Prostate gland (tissue), 2 donors: ENCODE measurements around the gene KCTD21. TPM values are rescaled to one million over a fixed set of nuclear protein-coding genes. Genes with fewer than 3 reads are reported as not detected.

Experiments
- DNase-seq: peaks from one replicate; pipeline ENCODE4 v3.0.0-alpha.2; 2019; ENCODE audit warnings: low spot score
- H3K27ac ChIP-seq, 2 donors: fragments of 200-600 bp; sonication (generic); 2 replicates each; pipeline ENCODE4 v1.5.1; 2017 to 2019
- H3K27me3 ChIP-seq: fragments of 200-600 bp; sonication (generic); replicated peaks from 2 replicates; pipeline ENCODE4 v1.5.1; 2019; ENCODE audit not compliant: insufficient read depth
- H3K36me3 ChIP-seq, 2 donors: fragments of 200-600 bp; sonication (generic); 1 replicate in 1 of 2; 2 replicates in 1 of 2; pipeline versions ENCODE4 v1.5.1 to v1.8.1; 2017 to 2019
- H3K4me1 ChIP-seq: fragments of 200-600 bp; sonication (generic); replicated peaks from 2 replicates; pipeline ENCODE4 v1.5.1; 2019
- H3K4me3 ChIP-seq, 2 donors: fragments of 200-600 bp; sonication (generic); 2 replicates each; pipeline ENCODE4 v1.5.1; 2017 to 2019
- H3K9me3 ChIP-seq: fragments of 200-600 bp; sonication (generic); 2 replicates; pipeline ENCODE4 v1.5.1; 2017
- POLR2A ChIP-seq: fragments of 450-650 bp; IDR thresholded peaks from one replicate; pipeline ENCODE4 v1.6.1; 2016; ENCODE audit warnings: antibody characterized with exemption, mild to moderate bottlenecking
- POLR2AphosphoS5 ChIP-seq: sonication (generic); formaldehyde crosslinking; IDR thresholded peaks from one replicate; pipeline ENCODE4 v1.6.1; 2017; ENCODE audit warnings: antibody characterized with exemption
- WGBS: methylation state at CpG from one replicate; pipeline ENCODE4 v1.1.5; 2018; 5-methylcytosine and 5-hydroxymethylcytosine counted together
- intact Hi-C: fragments of 100-400 bp; cut with DNase I; formaldehyde crosslinking; loops from one replicate; pipeline ENCODE4 v1.14.2; 2022
- total RNA-seq, 2 donors: library from RNA; depleted of rRNA; stranded (reverse); fragments of >200 nt; gene quantifications; one replicate each; pipeline ENCODE4 v1.1.0, GENCODE V29; 2016
- TF ChIP-seq, protein P1 (sequence below), 4 experiments: fragments of 200-600 bp in 2 of 4; fragments of 450-650 bp in 2 of 4; sonication (generic) in 2 of 4; IDR thresholded peaks; 1 replicate in 3 of 4; 2 replicates in 1 of 4; pipeline ENCODE4 v1.5.1; 2016 to 2019; ENCODE audit warnings: antibody characterized with exemption in 4 of 4, mild to moderate bottlenecking in 2 of 4, moderate library complexity in 2 of 4

Gene KCTD21
- total RNA-seq, 2 donors from 2014 or later = 7.3 to 12.2 TPM

DNA sequence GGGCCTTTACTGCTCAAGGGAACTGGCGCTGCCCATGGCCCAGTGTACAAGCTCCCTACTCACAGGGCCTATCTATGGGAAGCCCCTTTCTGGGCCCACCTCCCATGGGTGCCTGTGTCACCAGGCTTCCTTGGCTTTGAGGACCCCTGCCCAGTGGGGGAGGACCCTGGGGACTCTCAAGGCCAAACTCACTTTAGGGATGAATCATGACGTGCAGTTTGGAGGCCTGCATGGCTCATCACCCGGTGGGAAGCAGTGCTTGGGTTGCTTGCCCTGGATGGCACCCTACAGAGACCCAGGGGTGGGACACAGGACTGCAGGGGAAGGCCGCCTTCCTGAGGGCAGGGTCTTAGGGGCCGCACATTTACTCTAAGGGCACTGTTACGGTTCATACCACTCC is 16.5 kb downstream of the KCTD21 start:
- Histone ChIP-seq H3K36me3 (no peaks in the 10 kb centered on the region), H3K4me3 (no peak overlapping the region), H3K4me1 (no peaks in the 10 kb centered on the region), H3K9me3 (no peaks in the 10 kb centered on the region), H3K27ac (no peak overlapping the region), H3K27me3 (no peaks in the 10 kb centered on the region)
- no peak for DNase-seq
- intact Hi-C loops = no loop called here
- TF ChIP-seq, protein P1, sequence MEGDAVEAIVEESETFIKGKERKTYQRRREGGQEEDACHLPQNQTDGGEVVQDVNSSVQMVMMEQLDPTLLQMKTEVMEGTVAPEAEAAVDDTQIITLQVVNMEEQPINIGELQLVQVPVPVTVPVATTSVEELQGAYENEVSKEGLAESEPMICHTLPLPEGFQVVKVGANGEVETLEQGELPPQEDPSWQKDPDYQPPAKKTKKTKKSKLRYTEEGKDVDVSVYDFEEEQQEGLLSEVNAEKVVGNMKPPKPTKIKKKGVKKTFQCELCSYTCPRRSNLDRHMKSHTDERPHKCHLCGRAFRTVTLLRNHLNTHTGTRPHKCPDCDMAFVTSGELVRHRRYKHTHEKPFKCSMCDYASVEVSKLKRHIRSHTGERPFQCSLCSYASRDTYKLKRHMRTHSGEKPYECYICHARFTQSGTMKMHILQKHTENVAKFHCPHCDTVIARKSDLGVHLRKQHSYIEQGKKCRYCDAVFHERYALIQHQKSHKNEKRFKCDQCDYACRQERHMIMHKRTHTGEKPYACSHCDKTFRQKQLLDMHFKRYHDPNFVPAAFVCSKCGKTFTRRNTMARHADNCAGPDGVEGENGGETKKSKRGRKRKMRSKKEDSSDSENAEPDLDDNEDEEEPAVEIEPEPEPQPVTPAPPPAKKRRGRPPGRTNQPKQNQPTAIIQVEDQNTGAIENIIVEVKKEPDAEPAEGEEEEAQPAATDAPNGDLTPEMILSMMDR (IDR thresholded peaks at IDR 0.05) = no peak
- TF ChIP-seq POLR2AphosphoS5 = no peak
- TF ChIP-seq POLR2A = no peak
- 91% methylated on average over 6 of the region's 6 CpGs for WGBS

DNA sequence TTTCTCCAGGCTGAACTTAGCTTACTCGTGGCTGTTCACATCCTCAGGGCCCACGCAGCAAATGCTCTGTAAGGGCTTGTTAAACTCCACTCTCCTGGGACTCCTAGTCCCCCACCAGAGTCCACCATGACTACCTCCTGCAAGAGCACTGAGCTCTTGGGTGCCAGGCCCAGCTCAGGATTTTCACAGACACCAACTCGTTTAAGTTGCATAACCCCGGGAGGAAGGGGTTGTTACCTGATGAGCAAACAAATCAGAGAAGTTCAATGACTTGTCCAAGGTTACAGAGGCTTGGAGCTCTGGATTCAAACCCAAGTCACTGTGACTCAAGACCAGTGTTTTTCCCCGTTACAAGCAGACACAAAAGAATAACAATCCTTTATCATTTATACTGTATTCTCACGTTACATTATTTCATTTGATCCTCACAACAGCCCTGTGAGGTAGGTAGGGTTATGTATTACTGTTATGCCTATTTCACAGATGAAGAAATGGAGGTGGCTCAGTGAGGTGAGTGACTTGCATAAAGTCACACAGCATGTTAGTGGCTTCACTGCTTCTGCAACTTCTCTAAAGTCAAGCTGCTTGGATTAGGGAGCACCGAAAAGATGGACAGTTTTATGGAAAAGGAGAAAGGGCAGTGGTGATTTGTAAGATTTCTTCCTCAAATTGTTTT is 17.4 kb downstream of the KCTD21 start:
- Histone ChIP-seq H3K4me3 (no peak overlapping the region), H3K27ac (no peak overlapping the region)
- 71% methylated on average over 7 of the region's 7 CpGs for WGBS

DNA sequence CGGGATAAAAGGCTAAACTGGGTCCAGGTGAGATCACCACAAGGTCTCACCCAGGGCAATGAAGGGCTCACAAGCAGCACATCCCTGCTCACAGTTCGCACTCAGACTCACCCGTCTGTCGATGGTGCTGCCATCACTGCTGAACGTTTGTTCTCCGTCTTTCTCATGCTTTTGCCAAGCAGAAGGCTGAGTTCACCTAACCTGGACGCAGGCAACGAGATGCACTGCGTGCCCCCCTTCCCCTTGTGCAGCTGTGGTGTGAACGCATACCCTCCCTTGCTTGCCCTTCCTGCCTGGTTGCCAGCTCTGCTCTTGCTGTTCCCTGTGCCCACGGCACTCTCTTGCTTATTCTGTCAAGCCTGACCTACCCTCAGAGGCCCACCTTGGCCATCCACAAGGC is 18.0 kb downstream of the KCTD21 start:
- Histone ChIP-seq H3K27ac (no peak overlapping the region), H3K36me3 (no peaks in the 10 kb centered on the region), H3K9me3 (no peaks in the 10 kb centered on the region), H3K4me3 (no peak overlapping the region), H3K4me1 (no peaks in the 10 kb centered on the region), H3K27me3 (no peaks in the 10 kb centered on the region)
- TF ChIP-seq POLR2A (no peak), POLR2AphosphoS5 (no peak)
- DNase-seq = no peak
- intact Hi-C loops = no loop called here
- WGBS = 88% methylated on average over 11 of the region's 11 CpGs

More for the DNA sequence above, 17.4 kb downstream of the KCTD21 start:
- Histone ChIP-seq H3K4me1 (no peaks in the 10 kb centered on the region), H3K36me3 (no peaks in the 10 kb centered on the region), H3K9me3 (no peaks in the 10 kb centered on the region), H3K27me3 (no peaks in the 10 kb centered on the region)
- intact Hi-C loops = no loop called here
- TF ChIP-seq POLR2A = no peak
- TF ChIP-seq POLR2AphosphoS5 = no peak
- TF ChIP-seq, protein P1 (IDR thresholded peaks at IDR 0.05) = no peak
- no peak for DNase-seq

DNA sequence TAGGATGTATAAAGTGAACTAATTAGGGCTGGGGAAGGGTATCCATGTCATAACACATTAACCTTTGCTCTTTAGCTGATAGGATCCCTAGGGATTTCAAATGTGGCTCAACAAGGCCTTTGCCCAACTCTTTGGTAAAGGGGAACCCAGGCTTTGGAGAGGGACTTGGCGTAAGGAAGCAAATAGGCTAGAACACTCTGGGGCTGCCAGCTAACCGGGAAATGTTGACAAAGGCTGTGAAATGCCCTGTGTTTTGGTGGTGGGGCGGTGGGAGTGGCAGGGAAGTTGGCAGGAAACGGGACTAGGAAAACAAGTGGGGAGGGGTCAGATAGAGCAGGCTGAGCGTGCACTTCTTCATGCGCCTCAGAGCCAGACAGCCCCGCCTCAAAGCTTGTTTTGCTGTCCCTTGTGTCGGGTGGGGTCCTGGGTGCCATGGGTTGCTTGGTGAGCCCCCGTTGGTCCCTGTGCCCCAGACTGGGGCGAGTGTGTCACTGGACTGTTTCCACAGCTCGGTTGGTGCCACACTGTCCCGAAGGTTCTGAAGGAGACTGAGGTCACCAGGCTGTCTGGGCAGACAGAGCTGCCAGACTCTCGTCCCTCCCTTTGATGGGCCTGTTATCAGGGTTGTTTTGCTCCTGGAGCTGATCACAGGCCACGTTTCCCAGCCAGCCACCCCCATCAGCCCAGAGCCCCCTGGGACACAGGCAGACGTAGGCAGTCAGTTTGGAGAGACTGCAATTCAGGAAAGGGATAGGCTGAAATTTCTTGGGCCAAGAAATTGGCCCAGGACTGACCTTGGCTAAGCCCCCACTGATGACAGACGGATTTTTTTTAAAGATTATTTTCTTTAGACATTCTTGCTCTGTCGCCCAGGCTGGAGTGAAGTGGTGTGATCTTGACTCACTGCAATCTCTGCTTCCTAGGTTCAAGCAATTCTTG is 19.6 kb downstream of the KCTD21 start:
- Histone ChIP-seq H3K36me3 (no peaks in the 10 kb centered on the region), H3K27me3 (no peaks in the 10 kb centered on the region), H3K4me1 (no peaks in the 10 kb centered on the region), H3K9me3 (no peaks in the 10 kb centered on the region), H3K4me3 (no peak overlapping the region), H3K27ac (peak overlapping the region; percentile 68 to 69)
- TF ChIP-seq, protein P1 (IDR thresholded peaks at IDR 0.05) = no peak
- peak; percentile 49 for TF ChIP-seq POLR2AphosphoS5
- peak; percentile 8 for DNase-seq
- 44% methylated on average over 17 of the region's 17 CpGs for WGBS
- intact Hi-C loops = no loop called here

DNA sequence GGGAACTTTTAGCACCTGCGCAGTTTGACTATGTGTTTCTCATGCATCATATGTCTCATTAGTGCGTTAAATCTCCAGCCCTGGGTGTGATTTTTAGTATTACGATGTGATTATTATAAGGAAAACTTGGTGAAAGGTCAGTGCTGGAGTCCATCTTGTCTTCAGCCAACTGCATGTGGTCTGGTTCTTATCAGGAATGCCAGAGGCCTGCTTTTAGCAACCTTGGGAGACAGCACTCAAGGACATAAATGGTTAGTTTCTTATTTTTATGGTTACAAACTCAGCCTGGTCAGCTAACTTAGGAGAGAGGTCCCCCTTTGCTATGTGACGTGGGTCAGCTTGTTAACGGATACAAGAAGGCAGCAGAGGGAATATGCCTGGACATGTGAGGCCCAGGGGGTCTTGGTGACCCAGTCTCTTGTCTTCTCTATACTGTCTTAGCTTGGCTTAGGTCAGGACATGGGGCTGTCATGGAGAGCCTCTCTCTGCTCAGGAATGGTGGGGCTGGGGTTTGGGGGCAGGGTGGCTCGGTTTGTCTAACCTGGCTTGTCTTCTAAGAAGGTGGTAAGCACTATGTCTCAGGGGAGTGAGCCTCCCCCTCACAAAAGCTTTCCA is 21.5 kb downstream of the KCTD21 start:
- no peak for DNase-seq
- intact Hi-C loops = no loop called here
- no peak overlapping the region for H3K27ac ChIP-seq
- TF ChIP-seq POLR2AphosphoS5 = no peak
- TF ChIP-seq, protein P1 (IDR thresholded peaks at IDR 0.05) = no peak
- TF ChIP-seq POLR2A = no peak
- H3K4me3 ChIP-seq = no peak overlapping the region
- no peaks in the 10 kb centered on the region for H3K27me3 ChIP-seq
- no peaks in the 10 kb centered on the region for H3K36me3 ChIP-seq
- WGBS = 86% methylated on average over 6 of the region's 6 CpGs
- no peaks in the 10 kb centered on the region for H3K9me3 ChIP-seq
- H3K4me1 ChIP-seq = no peaks in the 10 kb centered on the region
